ENCODE results near the gene RIPOR3.

The RIPOR3 gene

GRCh38 chr20:50652702-50653294 lies 38.5 kb downstream of the RIPOR3 start:
- TF ChIP-seq CTCF (IDR thresholded peaks at IDR 0.05; ENCODE audit: borderline replicate concordance, control extremely low read depth, extremely low read depth, insufficient read depth, missing control alignments), result no peak
- in situ Hi-C loops (cut with MboI; ENCODE audit: low sequenced_read_pairs, unreplicated experiment), result no loop called here
- no peak for DNase-seq (ENCODE audit: low spot score)

DNA sequence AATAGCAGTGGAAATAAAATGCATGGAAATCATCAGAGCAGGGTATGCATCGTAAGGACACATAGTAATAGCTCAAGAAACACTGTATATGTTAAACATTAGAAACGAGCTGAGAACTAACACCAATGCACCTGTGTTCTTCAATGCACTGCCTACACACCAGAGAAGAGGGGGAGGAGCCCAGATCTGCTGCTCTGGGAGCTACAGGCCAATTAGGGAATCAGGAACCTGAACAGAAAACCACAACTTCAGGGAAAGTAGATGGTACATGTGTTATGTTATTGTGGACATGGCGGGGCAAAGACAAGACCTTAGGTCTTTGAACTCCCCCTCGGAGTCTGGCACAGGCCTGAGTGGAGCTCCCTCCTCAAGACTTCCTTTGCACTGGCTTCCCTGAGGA lies 39.7 kb downstream of the RIPOR3 start:
- in situ Hi-C loops (cut with MboI; ENCODE audit: low sequenced_read_pairs, unreplicated experiment), result no loop called here
- TF ChIP-seq CTCF (IDR thresholded peaks at IDR 0.05; ENCODE audit: borderline replicate concordance, control extremely low read depth, extremely low read depth, insufficient read depth, missing control alignments), result no peak
- DNase-seq (ENCODE audit: low spot score), result no peak

- in situ Hi-C loops (cut with MboI; ENCODE audit: low sequenced_read_pairs, unreplicated experiment), result no loop called here
- no peak for DNase-seq (ENCODE audit: low spot score)
- TF ChIP-seq CTCF (IDR thresholded peaks at IDR 0.05; ENCODE audit: borderline replicate concordance, control extremely low read depth, extremely low read depth, insufficient read depth, missing control alignments), result no peak
These were observed 41.8 kb downstream of the RIPOR3 start for GRCh38 chr20:50649590-50649989.

DNA sequence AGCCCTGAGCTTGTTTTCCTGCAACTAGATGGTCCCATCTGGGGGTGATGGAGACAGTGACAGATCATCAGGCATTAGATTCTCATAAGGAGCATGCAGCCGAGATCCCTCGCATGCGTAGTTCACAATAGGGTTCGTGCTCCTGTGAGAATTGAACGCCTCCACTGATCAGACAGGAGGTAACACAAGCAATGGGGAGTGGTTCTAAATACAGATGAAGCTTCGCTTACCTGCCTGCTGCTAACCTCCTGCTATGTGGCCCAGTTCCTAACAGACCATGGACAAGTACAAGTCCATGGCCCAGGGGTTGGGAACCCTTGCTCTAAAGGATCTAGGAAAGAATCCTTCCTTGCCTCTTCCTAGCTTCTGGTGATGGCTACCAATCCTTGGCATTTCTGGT lies 42.7 kb downstream of the RIPOR3 start:
- in situ Hi-C loops (cut with MboI; ENCODE audit: low sequenced_read_pairs, unreplicated experiment), result no loop called here
- no peak for DNase-seq (ENCODE audit: low spot score)
- TF ChIP-seq CTCF (IDR thresholded peaks at IDR 0.05; ENCODE audit: borderline replicate concordance, control extremely low read depth, extremely low read depth, insufficient read depth, missing control alignments), result no peak

GRCh38 chr20:50646483-50646996 lies 44.8 kb downstream of the RIPOR3 start:
- DNase-seq (ENCODE audit: low spot score), result no peak
- TF ChIP-seq CTCF (IDR thresholded peaks at IDR 0.05; ENCODE audit: borderline replicate concordance, control extremely low read depth, extremely low read depth, insufficient read depth, missing control alignments), result no peak
- in situ Hi-C loops (cut with MboI; ENCODE audit: low sequenced_read_pairs, unreplicated experiment), result no loop called here

GRCh38 chr20:50645253-50646068 lies 45.9 kb downstream of the RIPOR3 start:
- no peak for TF ChIP-seq CTCF (IDR thresholded peaks at IDR 0.05; ENCODE audit: borderline replicate concordance, control extremely low read depth, extremely low read depth, insufficient read depth, missing control alignments)
- in situ Hi-C loops (cut with MboI; ENCODE audit: low sequenced_read_pairs, unreplicated experiment), result no loop called here
- DNase-seq (ENCODE audit: low spot score), result no peak
